CD4-positive, alpha-beta T cell (primary cell): Measurements from ENCODE around the gene EFHC2. TPM values are rescaled to one million over a fixed set of nuclear protein-coding genes. Genes with fewer than 3 reads are reported as not detected.

ENCODE experiments used
- ATAC-seq: fragments of 200-7000 bp; cut with Tn5 transposase; one replicate; pipeline ENCODE4 v1.10.0; 2022; ENCODE audit warnings: mild to moderate bottlenecking; ENCODE audit not compliant: poor library complexity
- CTCF ChIA-PET: fragments of 350-600 bp; sonication (Branson Sonifier 250); formaldehyde crosslinking; loops from one replicate; lab custom pipeline; 2021; ENCODE audit warnings: antibody characterized with exemption, inconsistent platforms; lab: Charles Lee
- POLR2A ChIA-PET: fragments of 350-600 bp; sonication (Branson Sonifier 250); formaldehyde crosslinking; loops from one replicate; lab custom pipeline; 2021; ENCODE audit warnings: antibody characterized with exemption, inconsistent platforms; lab: Charles Lee
- DNase-seq, 14 experiments: peaks; one replicate each; pipeline ENCODE4 v3.0.0-alpha.2; 2013 to 2020; ENCODE audit warnings: mixed read lengths in 2 of 14
- H3K27ac ChIP-seq, 2 donors: one replicate each; pipeline versions ENCODE4 v1.5.1 to v1.7.0; 2013; ENCODE audit warnings: low read length in 2 of 2, low read depth in 1 of 2, mild to moderate bottlenecking in 1 of 2
- H3K27me3 ChIP-seq, 2 experiments: 1 replicate in 1 of 2; 2 replicates in 1 of 2; pipeline versions ENCODE4 v1.6.1 to v1.7.0; 2013; ENCODE audit warnings: low read length in 2 of 2, control low read depth in 1 of 2, mild to moderate bottlenecking in 1 of 2, moderate library complexity in 1 of 2; ENCODE audit not compliant: insufficient read depth in 2 of 2, control insufficient read depth in 1 of 2
- H3K36me3 ChIP-seq: one replicate; pipeline ENCODE4 v1.6.1; 2013; ENCODE audit warnings: low read length, control low read depth; ENCODE audit not compliant: insufficient read depth
- H3K4me1 ChIP-seq: one replicate; pipeline ENCODE4 v1.6.1; 2013; ENCODE audit warnings: low read length, control low read depth; ENCODE audit not compliant: insufficient read depth
- H3K4me3 ChIP-seq: one replicate; pipeline ENCODE4 v1.5.1; 2013; ENCODE audit warnings: mild to moderate bottlenecking, low read length, moderate library complexity
- H3K9me3 ChIP-seq, 2 experiments: 1 replicate in 1 of 2; 2 replicates in 1 of 2; pipeline versions ENCODE4 v1.6.1 to v1.7.0; 2013; ENCODE audit warnings: low read length in 2 of 2, mild to moderate bottlenecking in 2 of 2, control low read depth in 1 of 2, moderate library complexity in 1 of 2; ENCODE audit not compliant: control insufficient read depth in 1 of 2, insufficient read depth in 1 of 2
- H3K27ac Mint-ChIP-seq: one replicate; pipeline ENCODE4 v1.8.0; 2020; ENCODE audit warnings: mixed read lengths
- H3K27me3 Mint-ChIP-seq: one replicate; pipeline ENCODE4 v1.8.0; 2021; ENCODE audit warnings: mixed read lengths
- H3K36me3 Mint-ChIP-seq: one replicate; pipeline ENCODE4 v1.8.0; 2021; ENCODE audit warnings: low read depth, mixed read lengths
- H3K4me1 Mint-ChIP-seq: one replicate; pipeline ENCODE4 v1.8.0; 2021; ENCODE audit warnings: low read depth, mixed read lengths
- H3K4me3 Mint-ChIP-seq: one replicate; pipeline ENCODE4 v1.8.0; 2020; ENCODE audit warnings: mild to moderate bottlenecking, mixed read lengths
- H3K9me3 Mint-ChIP-seq: one replicate; pipeline ENCODE4 v1.8.0; 2020; ENCODE audit warnings: mixed read lengths
- intact Hi-C, 2 experiments: fragments of 100-400 bp; cut with DNase I in 1 of 2; cut with micrococcal nuclease in 1 of 2; formaldehyde crosslinking; loops; one replicate each; pipeline versions ENCODE4 v1.15.1 to v1.9.0; 2023 to 2025; cut with DNase I, micrococcal nuclease
- total RNA-seq, 174 experiments: library from RNA in 2 of 174; stranded (reverse) in 2 of 174; gene quantifications; one replicate each; pipeline ENCODE4 v1.2.3 and lab custom pipeline; 2021 to 2026
- TF ChIP-seq, protein P1 (sequence below): fragments of 200-600 bp; IDR thresholded peaks from one replicate; pipeline ENCODE4 v1.8.0; 2022; ENCODE audit warnings: antibody characterized with exemption, mild to moderate bottlenecking

The EFHC2 gene
- total RNA-seq, 2 experiments from 2014 or later: 2.7 to 3.0 TPM

DNA sequence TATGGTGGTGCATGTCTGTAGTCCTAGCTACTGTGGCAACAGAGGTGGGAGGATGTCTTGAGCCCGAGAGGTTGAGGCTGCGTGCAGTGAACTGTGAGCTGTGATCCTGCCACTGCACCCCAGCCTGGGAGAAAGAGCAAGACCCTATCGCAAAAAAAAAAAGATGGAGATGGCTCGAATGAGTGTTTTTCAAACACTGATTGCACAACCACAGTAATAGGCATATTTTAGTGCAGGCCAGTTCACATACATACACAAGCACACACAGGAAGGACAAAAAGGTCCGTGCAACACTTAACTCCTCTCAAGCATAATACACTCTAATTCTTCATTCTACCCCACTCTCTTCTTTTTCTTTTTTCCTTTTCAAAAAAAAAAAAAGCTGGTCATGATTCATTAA lies 5.1 kb downstream of the EFHC2 start:
- ATAC-seq (no peak), DNase-seq (no peak)
- intact Hi-C loops: no loop called here
- CTCF ChIA-PET: no interaction called here
- Histone ChIP-seq H3K36me3 (no peaks in the 10 kb centered on the region), H3K27me3 (no peaks in the 10 kb centered on the region), H3K9me3 (no peaks in the 10 kb centered on the region), H3K4me3 (no peak overlapping the region), H3K27ac (no peak overlapping the region), H3K4me1 (peaks cover 8% of the 10 kb centered on the region)
- H3K36me3 Mint-ChIP-seq: no peaks in the 10 kb centered on the region
- POLR2A ChIA-PET: no interaction called here
- TF ChIP-seq, protein P1, sequence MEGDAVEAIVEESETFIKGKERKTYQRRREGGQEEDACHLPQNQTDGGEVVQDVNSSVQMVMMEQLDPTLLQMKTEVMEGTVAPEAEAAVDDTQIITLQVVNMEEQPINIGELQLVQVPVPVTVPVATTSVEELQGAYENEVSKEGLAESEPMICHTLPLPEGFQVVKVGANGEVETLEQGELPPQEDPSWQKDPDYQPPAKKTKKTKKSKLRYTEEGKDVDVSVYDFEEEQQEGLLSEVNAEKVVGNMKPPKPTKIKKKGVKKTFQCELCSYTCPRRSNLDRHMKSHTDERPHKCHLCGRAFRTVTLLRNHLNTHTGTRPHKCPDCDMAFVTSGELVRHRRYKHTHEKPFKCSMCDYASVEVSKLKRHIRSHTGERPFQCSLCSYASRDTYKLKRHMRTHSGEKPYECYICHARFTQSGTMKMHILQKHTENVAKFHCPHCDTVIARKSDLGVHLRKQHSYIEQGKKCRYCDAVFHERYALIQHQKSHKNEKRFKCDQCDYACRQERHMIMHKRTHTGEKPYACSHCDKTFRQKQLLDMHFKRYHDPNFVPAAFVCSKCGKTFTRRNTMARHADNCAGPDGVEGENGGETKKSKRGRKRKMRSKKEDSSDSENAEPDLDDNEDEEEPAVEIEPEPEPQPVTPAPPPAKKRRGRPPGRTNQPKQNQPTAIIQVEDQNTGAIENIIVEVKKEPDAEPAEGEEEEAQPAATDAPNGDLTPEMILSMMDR: no peak
- H3K27me3 Mint-ChIP-seq: no peaks in the 10 kb centered on the region
- no peak overlapping the region for H3K27ac Mint-ChIP-seq
- no peaks in the 10 kb centered on the region for H3K9me3 Mint-ChIP-seq
- H3K4me1 Mint-ChIP-seq: peaks cover 15% of the 10 kb centered on the region
- H3K4me3 Mint-ChIP-seq: no peak overlapping the region

DNA sequence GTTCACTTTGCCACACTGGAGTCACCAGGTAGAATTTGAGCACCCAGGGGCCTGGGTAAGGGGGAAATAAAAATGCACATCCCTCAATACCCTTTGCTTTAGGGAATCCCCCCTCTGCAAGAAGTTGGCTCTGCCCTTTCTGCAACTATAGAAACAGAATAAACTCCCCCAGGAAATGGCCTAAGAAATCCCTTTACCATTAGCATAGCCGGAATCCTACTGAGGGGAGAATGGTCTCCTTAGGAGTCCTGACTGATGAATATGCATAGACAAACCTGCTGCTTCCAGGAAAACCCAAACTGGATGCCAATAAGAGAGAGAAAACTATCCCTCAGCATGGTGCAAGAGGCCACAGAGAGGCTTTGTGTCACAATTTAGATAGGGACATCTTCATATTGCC lies 11.0 kb downstream of the EFHC2 start:
- ChIA-PET POLR2A (interaction anchor here (0.8 kb wide), 1 partner anchor 848 kb away, joined by 3 read pairs; no protein-coding TSS in a partner anchor), CTCF (no interaction called here)
- Histone ChIP-seq H3K27me3 (no peaks in the 10 kb centered on the region), H3K27ac (no peak overlapping the region), H3K4me1 (peaks cover 25% of the 10 kb centered on the region), H3K9me3 (no peaks in the 10 kb centered on the region), H3K4me3 (no peak overlapping the region), H3K36me3 (no peaks in the 10 kb centered on the region)
- H3K36me3 Mint-ChIP-seq: no peaks in the 10 kb centered on the region
- no peak overlapping the region for H3K27ac Mint-ChIP-seq
- TF ChIP-seq, protein P1: no peak
- no peaks in the 10 kb centered on the region for H3K27me3 Mint-ChIP-seq
- ATAC-seq (no peak), DNase-seq (no peak)
- intact Hi-C loops: no loop called here
- no peak overlapping the region for H3K4me3 Mint-ChIP-seq
- peaks cover 40% of the 10 kb centered on the region for H3K4me1 Mint-ChIP-seq
- no peaks in the 10 kb centered on the region for H3K9me3 Mint-ChIP-seq

DNA sequence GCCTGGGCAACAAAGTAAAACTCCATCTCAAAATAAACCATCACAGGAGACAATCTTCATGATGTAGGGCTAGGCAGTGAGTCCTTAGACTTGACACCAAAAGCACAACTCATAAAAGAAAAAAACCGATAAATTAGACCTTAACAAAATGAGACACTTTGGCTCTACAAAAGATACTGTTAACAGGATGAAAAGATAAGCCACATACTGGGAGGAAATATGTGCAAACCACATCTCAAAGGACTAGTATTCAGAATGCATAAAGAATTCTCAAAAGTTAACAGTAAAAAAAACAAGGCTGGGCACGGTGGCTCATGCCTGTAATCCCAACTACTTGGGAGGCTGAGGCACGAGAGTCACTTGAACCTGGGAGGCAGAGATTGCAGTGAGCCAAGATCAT lies 13.2 kb downstream of the EFHC2 start:
- H3K27me3 ChIP-seq: no peaks in the 10 kb centered on the region
- POLR2A ChIA-PET: interaction anchor here (0.6 to 0.8 kb wide), 2 partner anchors 19 to 143 kb away, joined by 3 to 4 read pairs; no protein-coding TSS in a partner anchor
- Mint-ChIP-seq H3K9me3 (no peaks in the 10 kb centered on the region), H3K27me3 (no peaks in the 10 kb centered on the region), H3K4me3 (peak overlapping the region; percentile 68), H3K4me1 (peaks cover 40% of the 10 kb centered on the region), H3K36me3 (no peaks in the 10 kb centered on the region), H3K27ac (peak overlapping the region; percentile 74)
- intact Hi-C loops: no loop called here
- H3K36me3 ChIP-seq: no peaks in the 10 kb centered on the region
- H3K4me1 ChIP-seq: peaks cover 25% of the 10 kb centered on the region
- no peaks in the 10 kb centered on the region for H3K9me3 ChIP-seq
- H3K4me3 ChIP-seq: no peak overlapping the region
- peak in 3 of 14 experiments; percentile 15 to 50 (median 16) for DNase-seq
- peak; percentile 56 for ATAC-seq
- H3K27ac ChIP-seq: no peak overlapping the region
- TF ChIP-seq, protein P1: no peak
- CTCF ChIA-PET: no interaction called here
